CD4-positive, alpha-beta T cell (primary cell): ENCODE measurements around the gene HMGN1. TPM values are rescaled to one million over a fixed set of nuclear protein-coding genes. Genes with fewer than 3 reads are reported as not detected.

ENCODE experiments used
- ATAC-seq: fragments of 200-7000 bp; cut with Tn5 transposase; one replicate; pipeline ENCODE4 v1.10.0; 2022; ENCODE audit warnings: mild to moderate bottlenecking; ENCODE audit not compliant: poor library complexity
- CTCF ChIA-PET: fragments of 350-600 bp; sonication (Branson Sonifier 250); formaldehyde crosslinking; loops from one replicate; lab custom pipeline; 2021; ENCODE audit warnings: antibody characterized with exemption, inconsistent platforms; lab: Charles Lee
- POLR2A ChIA-PET: fragments of 350-600 bp; sonication (Branson Sonifier 250); formaldehyde crosslinking; loops from one replicate; lab custom pipeline; 2021; ENCODE audit warnings: antibody characterized with exemption, inconsistent platforms; lab: Charles Lee
- DNase-seq, 14 experiments: peaks; one replicate each; pipeline ENCODE4 v3.0.0-alpha.2; 2013 to 2020; ENCODE audit warnings: mixed read lengths in 2 of 14
- H3K27ac ChIP-seq, 2 donors: one replicate each; pipeline versions ENCODE4 v1.5.1 to v1.7.0; 2013; ENCODE audit warnings: low read length in 2 of 2, low read depth in 1 of 2, mild to moderate bottlenecking in 1 of 2
- H3K27me3 ChIP-seq, 2 experiments: 1 replicate in 1 of 2; 2 replicates in 1 of 2; pipeline versions ENCODE4 v1.6.1 to v1.7.0; 2013; ENCODE audit warnings: low read length in 2 of 2, control low read depth in 1 of 2, mild to moderate bottlenecking in 1 of 2, moderate library complexity in 1 of 2; ENCODE audit not compliant: insufficient read depth in 2 of 2, control insufficient read depth in 1 of 2
- H3K36me3 ChIP-seq: one replicate; pipeline ENCODE4 v1.6.1; 2013; ENCODE audit warnings: low read length, control low read depth; ENCODE audit not compliant: insufficient read depth
- H3K4me1 ChIP-seq: one replicate; pipeline ENCODE4 v1.6.1; 2013; ENCODE audit warnings: low read length, control low read depth; ENCODE audit not compliant: insufficient read depth
- H3K4me3 ChIP-seq: one replicate; pipeline ENCODE4 v1.5.1; 2013; ENCODE audit warnings: mild to moderate bottlenecking, low read length, moderate library complexity
- H3K9me3 ChIP-seq, 2 experiments: 1 replicate in 1 of 2; 2 replicates in 1 of 2; pipeline versions ENCODE4 v1.6.1 to v1.7.0; 2013; ENCODE audit warnings: low read length in 2 of 2, mild to moderate bottlenecking in 2 of 2, control low read depth in 1 of 2, moderate library complexity in 1 of 2; ENCODE audit not compliant: control insufficient read depth in 1 of 2, insufficient read depth in 1 of 2
- H3K27ac Mint-ChIP-seq: one replicate; pipeline ENCODE4 v1.8.0; 2020; ENCODE audit warnings: mixed read lengths
- H3K27me3 Mint-ChIP-seq: one replicate; pipeline ENCODE4 v1.8.0; 2021; ENCODE audit warnings: mixed read lengths
- H3K36me3 Mint-ChIP-seq: one replicate; pipeline ENCODE4 v1.8.0; 2021; ENCODE audit warnings: low read depth, mixed read lengths
- H3K4me1 Mint-ChIP-seq: one replicate; pipeline ENCODE4 v1.8.0; 2021; ENCODE audit warnings: low read depth, mixed read lengths
- H3K4me3 Mint-ChIP-seq: one replicate; pipeline ENCODE4 v1.8.0; 2020; ENCODE audit warnings: mild to moderate bottlenecking, mixed read lengths
- H3K9me3 Mint-ChIP-seq: one replicate; pipeline ENCODE4 v1.8.0; 2020; ENCODE audit warnings: mixed read lengths
- intact Hi-C, 2 experiments: fragments of 100-400 bp; cut with DNase I in 1 of 2; cut with micrococcal nuclease in 1 of 2; formaldehyde crosslinking; loops; one replicate each; pipeline versions ENCODE4 v1.15.1 to v1.9.0; 2023 to 2025; cut with DNase I, micrococcal nuclease
- total RNA-seq, 174 experiments: library from RNA in 2 of 174; stranded (reverse) in 2 of 174; gene quantifications; one replicate each; pipeline ENCODE4 v1.2.3 and lab custom pipeline; 2021 to 2026
- TF ChIP-seq, protein P1 (sequence below): fragments of 200-600 bp; IDR thresholded peaks from one replicate; pipeline ENCODE4 v1.8.0; 2022; ENCODE audit warnings: antibody characterized with exemption, mild to moderate bottlenecking

HMGN1 gene
- total RNA-seq, 2 experiments from 2014 or later = 256 to 262 TPM

DNA sequence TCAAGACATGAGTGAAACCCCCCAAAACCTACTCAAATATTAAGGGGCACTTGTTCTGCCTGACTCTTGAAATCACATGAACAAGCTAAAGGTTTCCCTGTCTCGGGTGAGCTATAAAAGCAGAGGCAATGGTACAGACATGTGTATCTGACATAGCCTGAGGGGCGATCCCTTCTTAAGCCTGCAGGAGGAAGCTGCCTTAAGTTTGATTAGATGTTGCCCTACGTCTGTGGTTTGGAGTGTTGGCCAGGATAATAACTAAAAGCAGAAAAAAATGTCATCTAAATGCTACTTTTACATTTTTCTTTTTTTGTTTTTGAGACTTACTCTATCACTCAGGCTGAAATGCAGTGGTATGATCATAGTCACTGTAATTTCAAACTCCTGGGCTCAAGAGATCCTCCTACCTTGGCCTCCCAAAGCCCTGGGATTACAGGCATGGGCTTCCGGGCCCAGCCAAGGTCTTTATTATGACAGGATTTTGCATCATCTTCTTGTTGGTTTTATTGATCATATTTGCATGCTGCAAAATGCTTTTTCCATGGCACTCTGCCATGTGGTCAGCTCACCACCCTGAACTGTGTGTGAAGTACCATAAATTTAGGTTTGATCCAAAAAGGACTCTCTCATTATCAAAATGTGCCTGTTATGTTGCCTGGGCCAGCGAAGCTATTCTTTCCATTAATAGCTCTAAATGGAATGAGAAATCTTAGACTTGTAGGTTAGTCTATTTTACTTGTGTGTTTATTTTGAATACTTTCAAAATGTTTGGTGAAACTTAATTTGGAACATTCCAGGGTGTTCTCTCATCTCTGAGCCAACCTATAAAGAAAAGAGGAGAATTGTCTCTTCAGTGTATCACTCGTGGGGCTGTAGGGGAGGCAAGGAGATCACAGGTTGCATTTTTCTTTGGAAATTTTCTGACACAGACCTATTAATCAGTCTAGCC lies 15.0 kb upstream of the HMGN1 start:
- Histone ChIP-seq H3K36me3 (no peaks in the 10 kb centered on the region), H3K27me3 (no peaks in the 10 kb centered on the region), H3K4me3 (no peak overlapping the region), H3K27ac (no peak overlapping the region), H3K4me1 (no peaks in the 10 kb centered on the region), H3K9me3 (no peaks in the 10 kb centered on the region)
- ChIA-PET POLR2A (interaction anchor here (0.5 to 0.7 kb wide), 3 partner anchors 64 to 181 kb away, joined by 3 read pairs; no protein-coding TSS in a partner anchor), CTCF (interaction anchor here (0.9 to 1.3 kb wide), 2 partner anchors 10 to 60 kb away, joined by 3 to 5 read pairs; no protein-coding TSS in a partner anchor)
- ATAC-seq (no peak), DNase-seq (no peak)
- intact Hi-C loops = no loop called here
- Mint-ChIP-seq H3K36me3 (no peaks in the 10 kb centered on the region), H3K27me3 (peaks cover 6% of the 10 kb centered on the region), H3K27ac (no peak overlapping the region), H3K4me1 (no peaks in the 10 kb centered on the region), H3K9me3 (no peaks in the 10 kb centered on the region), H3K4me3 (no peak overlapping the region)
- TF ChIP-seq, protein P1, sequence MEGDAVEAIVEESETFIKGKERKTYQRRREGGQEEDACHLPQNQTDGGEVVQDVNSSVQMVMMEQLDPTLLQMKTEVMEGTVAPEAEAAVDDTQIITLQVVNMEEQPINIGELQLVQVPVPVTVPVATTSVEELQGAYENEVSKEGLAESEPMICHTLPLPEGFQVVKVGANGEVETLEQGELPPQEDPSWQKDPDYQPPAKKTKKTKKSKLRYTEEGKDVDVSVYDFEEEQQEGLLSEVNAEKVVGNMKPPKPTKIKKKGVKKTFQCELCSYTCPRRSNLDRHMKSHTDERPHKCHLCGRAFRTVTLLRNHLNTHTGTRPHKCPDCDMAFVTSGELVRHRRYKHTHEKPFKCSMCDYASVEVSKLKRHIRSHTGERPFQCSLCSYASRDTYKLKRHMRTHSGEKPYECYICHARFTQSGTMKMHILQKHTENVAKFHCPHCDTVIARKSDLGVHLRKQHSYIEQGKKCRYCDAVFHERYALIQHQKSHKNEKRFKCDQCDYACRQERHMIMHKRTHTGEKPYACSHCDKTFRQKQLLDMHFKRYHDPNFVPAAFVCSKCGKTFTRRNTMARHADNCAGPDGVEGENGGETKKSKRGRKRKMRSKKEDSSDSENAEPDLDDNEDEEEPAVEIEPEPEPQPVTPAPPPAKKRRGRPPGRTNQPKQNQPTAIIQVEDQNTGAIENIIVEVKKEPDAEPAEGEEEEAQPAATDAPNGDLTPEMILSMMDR = no peak

DNA sequence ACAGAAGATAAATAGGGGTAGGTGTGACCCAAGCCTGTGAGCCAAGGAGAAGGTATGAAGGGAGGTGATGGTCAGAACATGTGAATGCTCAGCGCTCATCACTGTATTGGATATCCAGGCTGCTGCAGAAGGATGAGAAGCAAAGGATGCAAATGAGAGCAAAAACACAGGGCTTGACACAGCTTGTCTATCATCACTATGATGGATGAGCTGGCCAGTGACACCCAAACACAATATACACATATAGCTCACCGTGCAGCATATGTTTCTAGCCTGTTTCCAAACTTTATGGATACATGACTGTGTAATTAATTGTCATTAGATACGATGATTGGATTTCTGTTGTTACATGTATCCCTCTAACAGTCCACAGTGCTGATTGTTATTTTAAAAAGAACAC lies 13.8 kb upstream of the HMGN1 start:
- CTCF ChIA-PET = no interaction called here
- POLR2A ChIA-PET = interaction anchor here (0.6 to 0.7 kb wide), 3 partner anchors 25 to 180 kb away, joined by 3 read pairs; no protein-coding TSS in a partner anchor
- no peaks in the 10 kb centered on the region for H3K4me1 Mint-ChIP-seq

DNA sequence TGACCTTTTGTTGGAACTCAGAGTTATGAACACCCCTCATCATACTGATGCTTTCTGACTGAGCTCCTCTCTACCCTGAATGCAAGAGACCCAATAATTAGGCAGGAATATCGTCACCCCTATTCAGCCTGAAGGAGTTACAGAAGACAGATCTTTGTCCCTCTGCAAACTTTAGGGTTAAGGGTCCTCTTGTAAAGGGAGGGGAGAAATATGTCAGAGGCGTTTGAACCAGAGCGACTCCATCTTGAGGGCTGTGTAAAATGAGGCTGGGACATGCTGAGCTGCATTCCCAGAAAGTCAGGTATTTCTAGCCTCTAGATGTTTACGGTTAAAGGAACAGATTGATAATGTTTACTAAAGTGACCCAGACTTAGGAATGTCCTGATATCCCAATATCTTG lies 10.5 kb upstream of the HMGN1 start:
- no peak overlapping the region for H3K4me3 ChIP-seq
- H3K9me3 ChIP-seq = no peaks in the 10 kb centered on the region
- no peaks in the 10 kb centered on the region for H3K27me3 ChIP-seq
- ChIA-PET CTCF (no interaction called here), POLR2A (interaction anchor here (1.1 to 1.3 kb wide), 2 partner anchors 10 to 11 kb away, joined by 3 to 4 read pairs; partner anchors contain the start of gene HMGN1)
- H3K36me3 ChIP-seq = no peaks in the 10 kb centered on the region
- H3K27ac ChIP-seq = no peak overlapping the region
- no peak overlapping the region for H3K27ac Mint-ChIP-seq
- DNase-seq (no peak), ATAC-seq (no peak)
- H3K36me3 Mint-ChIP-seq = no peaks in the 10 kb centered on the region
- H3K4me1 ChIP-seq = no peaks in the 10 kb centered on the region
- H3K27me3 Mint-ChIP-seq = peaks cover 7% of the 10 kb centered on the region
- intact Hi-C loops = no loop called here
- H3K4me3 Mint-ChIP-seq = no peak overlapping the region
- no peaks in the 10 kb centered on the region for H3K9me3 Mint-ChIP-seq
- H3K4me1 Mint-ChIP-seq = no peaks in the 10 kb centered on the region
- TF ChIP-seq, protein P1 = no peak

More for the DNA sequence above, 13.8 kb upstream of the HMGN1 start:
- H3K27ac Mint-ChIP-seq = no peak overlapping the region
- intact Hi-C loops = no loop called here
- Histone ChIP-seq H3K27ac (no peak overlapping the region), H3K9me3 (no peaks in the 10 kb centered on the region), H3K36me3 (no peaks in the 10 kb centered on the region), H3K4me1 (no peaks in the 10 kb centered on the region), H3K4me3 (no peak overlapping the region), H3K27me3 (no peaks in the 10 kb centered on the region)
- H3K27me3 Mint-ChIP-seq = peaks cover 5% of the 10 kb centered on the region
- no peaks in the 10 kb centered on the region for H3K9me3 Mint-ChIP-seq
- no peaks in the 10 kb centered on the region for H3K36me3 Mint-ChIP-seq
- H3K4me3 Mint-ChIP-seq = no peak overlapping the region
- TF ChIP-seq, protein P1 = no peak
- DNase-seq (no peak), ATAC-seq (no peak)
